Measurements from ENCODE around the gene CTNNA1.

Gene CTNNA1

GRCh38 chr5:138983984-138984383, 230.8 kb downstream of the CTNNA1 start:
- FAIRE-seq (no peak), DNase-seq (ENCODE audit: insufficient read length, low spot score) (no peak)
- no peak for TF ChIP-seq CTCF (IDR thresholded peaks at IDR 0.05; ENCODE audit: insufficient read depth, missing control alignments)

Measured in D721Med (cell line).